Neural crest cell (in vitro differentiated cells): ENCODE data around the gene PHTF2. TPM values are rescaled to one million over a fixed set of nuclear protein-coding genes. Genes with fewer than 3 reads are reported as not detected.
"Not testable (repeated sequence)": the region's sequence is repeated elsewhere in the genome, so short reads cannot be mapped to it uniquely, and the experiment has no call there.

Experiments
- DNase-seq: peaks from one replicate; pipeline ENCODE4 v3.0.0; 2021; ENCODE audit warnings: low read depth, mixed read lengths, low spot score
- H3K27ac Mint-ChIP-seq: one replicate; pipeline ENCODE4 v1.8.0; 2021; ENCODE audit warnings: mild to moderate bottlenecking, mixed read lengths; ENCODE audit not compliant: unreplicated experiment
- H3K27me3 Mint-ChIP-seq: 2 replicates; pipeline ENCODE4 v1.8.0; 2021; ENCODE audit warnings: low read depth, mild to moderate bottlenecking, mixed read lengths
- H3K36me3 Mint-ChIP-seq: 2 replicates; pipeline ENCODE4 v1.8.0; 2021; ENCODE audit warnings: low read depth, mild to moderate bottlenecking, mixed read lengths
- H3K4me1 Mint-ChIP-seq: 2 replicates; pipeline ENCODE4 v1.8.0; 2021; ENCODE audit warnings: mixed read lengths
- H3K4me3 Mint-ChIP-seq: one replicate; pipeline ENCODE4 v1.8.0; 2021; ENCODE audit warnings: mild to moderate bottlenecking, mixed read lengths
- H3K9me3 Mint-ChIP-seq: 2 replicates; pipeline ENCODE4 v1.8.0; 2021; ENCODE audit warnings: mixed read lengths
- total RNA-seq: library from RNA; stranded (reverse); gene quantifications from 2 replicates; pipeline ENCODE4 v1.2.1, GENCODE V29; 2021
- TF ChIP-seq, protein P1 (sequence below): fragments of 200-600 bp; sonication (generic); conservative IDR thresholded peaks from 2 replicates; pipeline ENCODE4 v1.5.0; 2021; ENCODE audit warnings: antibody characterized with exemption, mild to moderate bottlenecking

The PHTF2 gene
- total RNA-seq, 1 donor from 2014 or later, result 19.8 TPM

- H3K27ac Mint-ChIP-seq, result no peak overlapping the region
- no peaks in the 10 kb centered on the region for H3K9me3 Mint-ChIP-seq
- H3K4me1 Mint-ChIP-seq, result no peaks in the 10 kb centered on the region
- peaks cover 21% of the 10 kb centered on the region for H3K36me3 Mint-ChIP-seq
- no peak overlapping the region for H3K4me3 Mint-ChIP-seq
- no peaks in the 10 kb centered on the region for H3K27me3 Mint-ChIP-seq
- no peak for DNase-seq
- TF ChIP-seq, protein P1, sequence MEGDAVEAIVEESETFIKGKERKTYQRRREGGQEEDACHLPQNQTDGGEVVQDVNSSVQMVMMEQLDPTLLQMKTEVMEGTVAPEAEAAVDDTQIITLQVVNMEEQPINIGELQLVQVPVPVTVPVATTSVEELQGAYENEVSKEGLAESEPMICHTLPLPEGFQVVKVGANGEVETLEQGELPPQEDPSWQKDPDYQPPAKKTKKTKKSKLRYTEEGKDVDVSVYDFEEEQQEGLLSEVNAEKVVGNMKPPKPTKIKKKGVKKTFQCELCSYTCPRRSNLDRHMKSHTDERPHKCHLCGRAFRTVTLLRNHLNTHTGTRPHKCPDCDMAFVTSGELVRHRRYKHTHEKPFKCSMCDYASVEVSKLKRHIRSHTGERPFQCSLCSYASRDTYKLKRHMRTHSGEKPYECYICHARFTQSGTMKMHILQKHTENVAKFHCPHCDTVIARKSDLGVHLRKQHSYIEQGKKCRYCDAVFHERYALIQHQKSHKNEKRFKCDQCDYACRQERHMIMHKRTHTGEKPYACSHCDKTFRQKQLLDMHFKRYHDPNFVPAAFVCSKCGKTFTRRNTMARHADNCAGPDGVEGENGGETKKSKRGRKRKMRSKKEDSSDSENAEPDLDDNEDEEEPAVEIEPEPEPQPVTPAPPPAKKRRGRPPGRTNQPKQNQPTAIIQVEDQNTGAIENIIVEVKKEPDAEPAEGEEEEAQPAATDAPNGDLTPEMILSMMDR, result no peak
Observed at GRCh38 chr7:77771901-77772300, 26.7 kb upstream of the PHTF2 start.

- no peaks in the 10 kb centered on the region for H3K9me3 Mint-ChIP-seq
- H3K27ac Mint-ChIP-seq, result no peak overlapping the region
- TF ChIP-seq, protein P1, result no peak
- DNase-seq, result no peak
- peaks cover 31% of the 10 kb centered on the region for H3K36me3 Mint-ChIP-seq
- no peak overlapping the region for H3K4me3 Mint-ChIP-seq
- peaks cover 12% of the 10 kb centered on the region for H3K4me1 Mint-ChIP-seq
- no peaks in the 10 kb centered on the region for H3K27me3 Mint-ChIP-seq
Observed at GRCh38 chr7:77778535-77778934, 20.0 kb upstream of the PHTF2 start.

GRCh38 chr7:77782383-77782782, 16.2 kb upstream of the PHTF2 start:
- Mint-ChIP-seq H3K4me1 (peaks cover 13% of the 10 kb centered on the region), H3K36me3 (peaks cover 25% of the 10 kb centered on the region), H3K4me3 (no peak overlapping the region), H3K27ac (no peak overlapping the region), H3K9me3 (no peaks in the 10 kb centered on the region), H3K27me3 (no peaks in the 10 kb centered on the region)
- TF ChIP-seq, protein P1, result no peak
- no peak for DNase-seq

GRCh38 chr7:77783111-77783510, 15.5 kb upstream of the PHTF2 start:
- no peak overlapping the region for H3K4me3 Mint-ChIP-seq
- peaks cover 25% of the 10 kb centered on the region for H3K36me3 Mint-ChIP-seq
- TF ChIP-seq, protein P1, result no peak
- H3K9me3 Mint-ChIP-seq, result no peaks in the 10 kb centered on the region
- no peak for DNase-seq
- peak overlapping the region; percentile 29 for H3K27ac Mint-ChIP-seq
- H3K27me3 Mint-ChIP-seq, result no peaks in the 10 kb centered on the region
- peaks cover 13% of the 10 kb centered on the region for H3K4me1 Mint-ChIP-seq

GRCh38 chr7:77783545-77783944, 15.0 kb upstream of the PHTF2 start:
- no peak overlapping the region for H3K27ac Mint-ChIP-seq
- no peaks in the 10 kb centered on the region for H3K27me3 Mint-ChIP-seq
- peaks cover 26% of the 10 kb centered on the region for H3K36me3 Mint-ChIP-seq
- TF ChIP-seq, protein P1, result no peak
- H3K9me3 Mint-ChIP-seq, result no peaks in the 10 kb centered on the region
- no peak for DNase-seq
- H3K4me1 Mint-ChIP-seq, result peaks cover 13% of the 10 kb centered on the region
- H3K4me3 Mint-ChIP-seq, result no peak overlapping the region

DNA sequence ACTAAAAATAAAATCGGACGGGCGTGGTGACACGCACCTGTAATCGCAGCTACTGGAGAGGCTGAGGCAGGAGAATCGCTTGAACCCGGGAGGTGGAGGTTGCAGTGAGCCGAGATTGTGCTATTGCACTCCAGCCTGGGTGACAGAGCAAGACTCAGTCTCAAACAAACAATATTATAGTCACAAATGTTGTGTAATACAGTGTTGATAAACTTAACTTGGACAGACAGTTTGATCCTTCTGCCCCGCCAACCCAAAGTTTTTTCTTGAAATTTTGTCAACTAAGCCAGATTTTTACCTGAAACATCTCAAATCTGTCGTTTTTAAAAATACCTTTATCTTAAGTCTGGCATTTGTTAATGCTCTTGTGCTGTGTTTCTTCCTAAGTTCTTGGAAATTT, 14.1 kb upstream of the PHTF2 start:
- peaks cover 13% of the 10 kb centered on the region for H3K4me1 Mint-ChIP-seq
- H3K4me3 Mint-ChIP-seq, H3K9me3 Mint-ChIP-seq, H3K27ac Mint-ChIP-seq, H3K27me3 Mint-ChIP-seq, DNase-seq: not testable (repeated sequence)
- peaks cover 28% of the 10 kb centered on the region for H3K36me3 Mint-ChIP-seq
